Esophagus muscularis mucosa (tissue), 3 donors: ENCODE data around the gene TSEN54.

Source experiments
- POLR2A ChIP-seq: fragments of 450-650 bp; IDR thresholded peaks from one replicate; pipeline ENCODE4 v1.6.1; 2017; ENCODE audit warnings: antibody characterized with exemption, moderate library complexity, mild to moderate bottlenecking, low read depth
- POLR2AphosphoS5 ChIP-seq, 2 donors: sonication (generic); formaldehyde crosslinking; IDR thresholded peaks; one replicate each; pipeline ENCODE4 v1.6.1; 2017; ENCODE audit warnings: antibody characterized with exemption in 2 of 2
- TF ChIP-seq, protein P1 (sequence below), 3 experiments: fragments of 200-600 bp in 2 of 3; fragments of 450-650 bp in 1 of 3; sonication (generic) in 2 of 3; IDR thresholded peaks; one replicate each; pipeline ENCODE4 v1.5.1; 2017 to 2019; ENCODE audit warnings: antibody characterized with exemption in 3 of 3, mild to moderate bottlenecking in 2 of 3, moderate library complexity in 1 of 3

DNA sequence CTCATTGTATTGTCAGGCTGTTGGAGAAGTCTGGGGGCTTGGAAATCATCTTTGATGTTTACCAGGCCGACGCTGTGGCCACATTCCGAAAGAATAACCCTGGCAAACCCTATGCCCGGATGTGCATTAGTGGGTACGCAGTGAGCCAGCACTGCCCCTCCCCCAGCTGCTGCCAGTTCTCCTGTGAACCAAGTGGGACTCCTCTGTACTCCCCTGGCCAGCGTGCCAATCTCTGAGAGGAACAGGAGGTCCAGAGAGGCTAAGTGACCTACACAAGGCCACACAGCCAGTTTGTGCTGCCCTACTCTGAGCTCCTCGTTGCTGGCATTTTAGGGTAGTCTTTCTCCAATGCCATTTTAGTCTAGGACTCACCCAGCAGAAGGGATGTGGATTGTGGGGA is 7.3 kb downstream of the TSEN54 start:
- TF ChIP-seq, protein P1, sequence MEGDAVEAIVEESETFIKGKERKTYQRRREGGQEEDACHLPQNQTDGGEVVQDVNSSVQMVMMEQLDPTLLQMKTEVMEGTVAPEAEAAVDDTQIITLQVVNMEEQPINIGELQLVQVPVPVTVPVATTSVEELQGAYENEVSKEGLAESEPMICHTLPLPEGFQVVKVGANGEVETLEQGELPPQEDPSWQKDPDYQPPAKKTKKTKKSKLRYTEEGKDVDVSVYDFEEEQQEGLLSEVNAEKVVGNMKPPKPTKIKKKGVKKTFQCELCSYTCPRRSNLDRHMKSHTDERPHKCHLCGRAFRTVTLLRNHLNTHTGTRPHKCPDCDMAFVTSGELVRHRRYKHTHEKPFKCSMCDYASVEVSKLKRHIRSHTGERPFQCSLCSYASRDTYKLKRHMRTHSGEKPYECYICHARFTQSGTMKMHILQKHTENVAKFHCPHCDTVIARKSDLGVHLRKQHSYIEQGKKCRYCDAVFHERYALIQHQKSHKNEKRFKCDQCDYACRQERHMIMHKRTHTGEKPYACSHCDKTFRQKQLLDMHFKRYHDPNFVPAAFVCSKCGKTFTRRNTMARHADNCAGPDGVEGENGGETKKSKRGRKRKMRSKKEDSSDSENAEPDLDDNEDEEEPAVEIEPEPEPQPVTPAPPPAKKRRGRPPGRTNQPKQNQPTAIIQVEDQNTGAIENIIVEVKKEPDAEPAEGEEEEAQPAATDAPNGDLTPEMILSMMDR (IDR thresholded peaks at IDR 0.05) = no peak
- TF ChIP-seq POLR2AphosphoS5 (IDR thresholded peaks at IDR 0.05) = no peak
- TF ChIP-seq POLR2A = no peak
